ENCODE measurements around the gene MARCHF6. TPM values are rescaled to one million over a fixed set of nuclear protein-coding genes. Genes with fewer than 3 reads are reported as not detected.
"Not testable (repeated sequence)": the region's sequence is repeated elsewhere in the genome, so short reads cannot be mapped to it uniquely, and the experiment has no call there.

Gene MARCHF6
- total and polyA plus RNA-seq, 2 of the 8 experiments (the other 6 are each of a cell fraction or from before 2014, with no cell fraction given), result 93.1 to 118 TPM

DNA sequence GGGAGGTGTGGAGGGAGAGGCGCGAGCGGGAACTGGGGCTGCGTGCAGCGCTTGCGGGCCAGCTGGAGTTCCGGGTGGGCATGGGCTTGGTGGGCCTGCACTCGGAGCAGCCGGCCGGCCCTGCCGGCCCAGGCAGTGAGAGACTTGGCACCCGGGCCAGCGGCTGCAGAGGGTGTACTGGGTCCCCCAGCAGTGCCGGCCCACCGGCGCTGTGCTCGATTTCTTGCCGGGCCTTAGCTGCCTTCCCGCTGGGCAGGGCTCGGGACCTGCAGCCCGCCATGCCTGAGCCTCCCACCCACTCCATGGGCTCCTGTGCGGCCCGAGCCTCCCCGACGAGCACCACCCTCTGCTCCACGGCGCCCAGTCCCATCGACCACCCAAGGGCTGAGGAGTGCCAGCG, 21.7 kb downstream of the MARCHF6 start:
- H2BK5ac ChIP-seq (ENCODE audit: low read depth, low read length); POLR2A ChIA-PET (ENCODE audit: partially characterized antibody); H4K91ac ChIP-seq (replicated peaks; ENCODE audit: insufficient read length, low read length); H4K5ac ChIP-seq (ENCODE audit: insufficient read length, low read depth, low read length); H3K56ac ChIP-seq (replicated peaks; ENCODE audit: insufficient read length, low read depth, low read length); H2BK12ac ChIP-seq (ENCODE audit: low read depth, low read length); H3K4me1 ChIP-seq (replicated peaks in 1 of 4; ENCODE audit: control insufficient read depth in 3 of 4, insufficient read depth in 4 of 4, low read length in 3 of 4); H2AFZ ChIP-seq (ENCODE audit: low read length); H3K27me3 ChIP-seq (replicated peaks in 1 of 4; ENCODE audit: control insufficient read depth in 3 of 4, extremely low read depth in 1 of 4, insufficient read depth in 3 of 4, low read length in 3 of 4); H3K27ac ChIP-seq (ENCODE audit: low read depth, low read length); H3K9ac ChIP-seq (replicated peaks in 1 of 4; ENCODE audit: extremely low read depth in 1 of 4, low read depth in 3 of 4, low read length in 3 of 4); H3K4ac ChIP-seq (replicated peaks; ENCODE audit: insufficient read length, low read depth, low read length); DNase-seq (ENCODE audit: low read depth in 1 of 2, low spot score in 2 of 2); H2BK120ac ChIP-seq (replicated peaks; ENCODE audit: low read depth, low read length); H3K23me2 ChIP-seq (ENCODE audit: low read depth, low read length); H2BK20ac ChIP-seq (ENCODE audit: low read length); H3K4me3 ChIP-seq (ENCODE audit: extremely low read depth in 1 of 4, insufficient read depth in 2 of 4, low read depth in 3 of 4, low read length in 4 of 4); H3K9me3 ChIP-seq (ENCODE audit: insufficient read depth in 2 of 2, low read depth in 1 of 2, low read length in 1 of 2); FAIRE-seq; H2AK5ac ChIP-seq (ENCODE audit: low read depth, low read length); H3K23ac ChIP-seq (ENCODE audit: insufficient read length); H3K18ac ChIP-seq (ENCODE audit: extremely low read depth, low read length); H4K8ac ChIP-seq (ENCODE audit: extremely low read depth, insufficient read depth, low read length); H3K4me2 ChIP-seq (ENCODE audit: insufficient read depth in 1 of 2, low read depth in 2 of 2, low read length in 2 of 2); H3K14ac ChIP-seq (ENCODE audit: insufficient read length); H2BK15ac ChIP-seq (ENCODE audit: low read length): not testable (repeated sequence)
- H3K79me1 ChIP-seq (ENCODE audit: low read depth, low read length), result peaks cover 16% of the 10 kb centered on the region
- peaks cover 12 to 16% of the 10 kb centered on the region in 2 experiments for H4K20me1 ChIP-seq (replicated peaks in 1 of 2; ENCODE audit: control insufficient read depth in 1 of 2, insufficient read depth in 2 of 2, low read length in 2 of 2)
- H3K79me2 ChIP-seq (ENCODE audit: control insufficient read depth in 1 of 2, insufficient read depth in 2 of 2, low read length in 2 of 2), result peaks cover 5 to 79% of the 10 kb centered on the region in 2 experiments
- CTCF ChIA-PET (ENCODE audit: partially characterized antibody), result interaction anchor here (1.3 to 5.9 kb wide), 4 partner anchors 10 to 92 kb away, joined by 3 to 35 read pairs (median 14); no protein-coding TSS in a partner anchor
- 85% methylated on average over 4 of the region's 29 CpGs; no CpG with 5 or more reads in 1 of the 2 experiments for WGBS, 2 experiments (ENCODE audit: extremely low coverage in 1 of 2, insufficient coverage in 1 of 2, insufficient read length in 1 of 2, insufficient replicate concordance in 2 of 2, low coverage in 1 of 2, low lambda C conversion rate in 2 of 2, missing lambda C conversion rate in 1 of 2)
- H3K36me3 ChIP-seq (ENCODE audit: control insufficient read depth in 2 of 4, insufficient read depth in 4 of 4, low read length in 3 of 4), result peaks cover 0 to 11% (median 1%) of the 10 kb centered on the region in 4 experiments; a peak in 3 of 8 replicates

Measured in H1 (cell line).